ENCODE results near the gene FN1. TPM values are rescaled to one million over a fixed set of nuclear protein-coding genes. Genes with fewer than 3 reads are reported as not detected.

Gene FN1
- polyA plus RNA-seq, 1 of the 3 experiments (the other 2 are of a cell fraction): 1,671 TPM

- H3K79me2 ChIP-seq (ENCODE audit: insufficient read depth): peaks cover 12% of the 10 kb centered on the region
- peak overlapping the region; percentile 68 for H2AFZ ChIP-seq (ENCODE audit: low read depth)
- ChIA-PET CTCF (interaction anchor here (0.9 to 2.8 kb wide), 2 partner anchors 14 to 480 kb away, joined by 3 to 10 read pairs; no protein-coding TSS in a partner anchor), POLR2A (no interaction called here)
- H3K4me3 ChIP-seq (ENCODE audit: low read depth in 2 of 2, low read length in 1 of 2): no peak overlapping the region
- H3K36me3 ChIP-seq (replicated peaks in 1 of 2; ENCODE audit: control insufficient read depth in 1 of 2, insufficient read depth in 2 of 2, low read length in 1 of 2): peaks cover 0 to under 1% of the 10 kb centered on the region in 2 experiments
- peaks cover 23% of the 10 kb centered on the region for H3F3A ChIP-seq (replicated peaks; ENCODE audit: insufficient read depth)
- H3K27me3 ChIP-seq (ENCODE audit: insufficient read depth): no peaks in the 10 kb centered on the region
- no peak for TF ChIP-seq RAD21 (IDR thresholded peaks at IDR 0.05; ENCODE audit: low read length)
- peaks cover 3% of the 10 kb centered on the region; the same call in 1 of the 2 replicates for H4K20me1 ChIP-seq (ENCODE audit: insufficient read depth)
- H3K9me2 ChIP-seq: no peaks in the 10 kb centered on the region
- H3K27ac ChIP-seq (ENCODE audit: low read depth in 2 of 2, low read length in 1 of 2): no peak overlapping the region; a peak in 1 of 4 replicates
- H3K9ac ChIP-seq: no peak overlapping the region
- no peaks in the 10 kb centered on the region for H3K9me3 ChIP-seq
- no peak overlapping the region for H3K4me2 ChIP-seq
- peaks cover 3 to 14% of the 10 kb centered on the region in 2 experiments; a peak in 3 of 4 replicates for H3K4me1 ChIP-seq (ENCODE audit: control insufficient read depth in 1 of 2, insufficient read depth in 2 of 2, low read depth in 1 of 2, low read length in 1 of 2)
- 84% methylated on average over 5 of the region's 5 CpGs for WGBS (ENCODE audit: low lambda C conversion rate)
- DNase-seq: no peak
Observed at GRCh38 chr2:215439980-215440512, 4.2 kb upstream of the FN1 start.

DNA sequence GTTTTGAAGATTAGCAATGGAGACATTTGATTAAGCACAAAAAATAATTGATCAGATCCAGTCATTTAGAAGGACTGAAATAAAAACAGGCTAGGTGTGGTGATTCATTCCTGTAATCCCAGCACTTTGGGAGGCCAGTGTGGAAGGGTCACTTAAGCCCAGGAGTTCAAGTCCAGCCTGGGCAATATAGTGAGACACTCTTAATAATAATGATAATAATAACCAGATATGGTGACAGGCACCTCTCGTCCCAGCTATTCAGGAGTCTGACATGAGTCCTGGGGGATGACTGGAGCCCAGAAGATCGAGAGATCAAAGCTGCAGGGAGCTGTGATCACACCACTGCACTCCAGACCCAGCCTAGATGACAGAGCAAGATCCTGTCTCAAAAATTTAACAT is 3.5 kb upstream of the FN1 start:
- Histone ChIP-seq H2AFZ (ENCODE audit: low read depth) (no peak overlapping the region), H3K9me3 (no peaks in the 10 kb centered on the region), H3K79me2 (ENCODE audit: insufficient read depth) (peaks cover 19% of the 10 kb centered on the region), H3K4me2 (peak overlapping the region; percentile 91; the same call in 1 of the 2 replicates), H3K9me2 (no peaks in the 10 kb centered on the region), H3K27ac (ENCODE audit: low read depth in 2 of 2, low read length in 1 of 2) (peak overlapping the region in 1 of 2 experiments; percentile 100; a peak in 2 of 4 replicates), H3K27me3 (ENCODE audit: insufficient read depth) (no peaks in the 10 kb centered on the region), H3K4me1 (ENCODE audit: control insufficient read depth in 1 of 2, insufficient read depth in 2 of 2, low read depth in 1 of 2, low read length in 1 of 2) (peaks cover 3 to 14% of the 10 kb centered on the region in 2 experiments; a peak in 3 of 4 replicates), H4K20me1 (ENCODE audit: insufficient read depth) (peaks cover 9% of the 10 kb centered on the region; the same call in 1 of the 2 replicates), H3K4me3 (ENCODE audit: low read depth in 2 of 2, low read length in 1 of 2) (no peak overlapping the region), H3K36me3 (replicated peaks in 1 of 2; ENCODE audit: control insufficient read depth in 1 of 2, insufficient read depth in 2 of 2, low read length in 1 of 2) (peaks cover 0 to 7% of the 10 kb centered on the region in 2 experiments), H3K9ac (0 out of 2 replicates have a peak overlapping the region, but pooled peaks have one; percentile 100), H3F3A (replicated peaks; ENCODE audit: insufficient read depth) (peaks cover 23% of the 10 kb centered on the region)
- DNase-seq: no peak
- 64% methylated on average over 2 of the region's 2 CpGs for WGBS (ENCODE audit: low lambda C conversion rate)
- POLR2A ChIA-PET: no interaction called here
- TF ChIP-seq, protein P1, sequence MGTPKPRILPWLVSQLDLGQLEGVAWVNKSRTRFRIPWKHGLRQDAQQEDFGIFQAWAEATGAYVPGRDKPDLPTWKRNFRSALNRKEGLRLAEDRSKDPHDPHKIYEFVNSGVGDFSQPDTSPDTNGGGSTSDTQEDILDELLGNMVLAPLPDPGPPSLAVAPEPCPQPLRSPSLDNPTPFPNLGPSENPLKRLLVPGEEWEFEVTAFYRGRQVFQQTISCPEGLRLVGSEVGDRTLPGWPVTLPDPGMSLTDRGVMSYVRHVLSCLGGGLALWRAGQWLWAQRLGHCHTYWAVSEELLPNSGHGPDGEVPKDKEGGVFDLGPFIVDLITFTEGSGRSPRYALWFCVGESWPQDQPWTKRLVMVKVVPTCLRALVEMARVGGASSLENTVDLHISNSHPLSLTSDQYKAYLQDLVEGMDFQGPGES (IDR thresholded peaks at IDR 0.05; ENCODE audit: low read depth, low read length): no peak
- TF ChIP-seq GATA2 (CRISPR knock-in tag; IDR thresholded peaks at IDR 0.05) (no peak), TCF12 (IDR thresholded peaks at IDR 0.05) (no peak), RXRA (IDR thresholded peaks at IDR 0.05; ENCODE audit: borderline replicate concordance, low read depth) (no peak), FOSL2 (IDR thresholded peaks at IDR 0.05; ENCODE audit: borderline replicate concordance, low read depth) (no peak), YY1 (IDR thresholded peaks at IDR 0.05; ENCODE audit: low read depth) (no peak), FOXM1 (IDR thresholded peaks at IDR 0.05; ENCODE audit: low read depth) (no peak)
- CTCF ChIA-PET: interaction anchor here (0.9 kb wide), 1 partner anchor 480 kb away, joined by 3 read pairs; no protein-coding TSS in a partner anchor

- H3K4me2 ChIP-seq: peak overlapping the region; percentile 91
- peaks cover 3 to 14% of the 10 kb centered on the region in 2 experiments; a peak in 3 of 4 replicates for H3K4me1 ChIP-seq (ENCODE audit: control insufficient read depth in 1 of 2, insufficient read depth in 2 of 2, low read depth in 1 of 2, low read length in 1 of 2)
- TF ChIP-seq POLR2AphosphoS5 (IDR thresholded peaks at IDR 0.05; ENCODE audit: low read depth, low read length) (no peak), RXRA (IDR thresholded peaks at IDR 0.05; ENCODE audit: borderline replicate concordance, low read depth) (no peak), FOXJ3 (CRISPR knock-in tag; IDR thresholded peaks at IDR 0.05) (no peak)
- H3K4me3 ChIP-seq (ENCODE audit: low read depth in 2 of 2, low read length in 1 of 2): peak overlapping the region; percentile 75 to 88; a peak in 2 of 4 replicates
- H3F3A ChIP-seq (replicated peaks; ENCODE audit: insufficient read depth): peaks cover 39% of the 10 kb centered on the region
- ChIA-PET CTCF (interaction anchor here (0.8 to 1.6 kb wide), 2 partner anchors 17 to 19 kb away, joined by 4 to 6 read pairs; no protein-coding TSS in a partner anchor), POLR2A (no interaction called here)
- H3K9me3 ChIP-seq: no peaks in the 10 kb centered on the region
- DNase-seq: no peak
- H3K36me3 ChIP-seq (replicated peaks in 1 of 2; ENCODE audit: control insufficient read depth in 1 of 2, insufficient read depth in 2 of 2, low read length in 1 of 2): peaks cover 6 to 24% of the 10 kb centered on the region in 2 experiments
- peak overlapping the region; percentile 75 for H2AFZ ChIP-seq (ENCODE audit: low read depth)
- peaks cover 27% of the 10 kb centered on the region for H4K20me1 ChIP-seq (ENCODE audit: insufficient read depth)
- H3K79me2 ChIP-seq (ENCODE audit: insufficient read depth): peaks cover 37% of the 10 kb centered on the region
- peak overlapping the region; percentile 84 to 100; a peak in 3 of 4 replicates for H3K27ac ChIP-seq (ENCODE audit: low read depth in 2 of 2, low read length in 1 of 2)
- H3K27me3 ChIP-seq (ENCODE audit: insufficient read depth): no peaks in the 10 kb centered on the region
- H3K9me2 ChIP-seq: no peaks in the 10 kb centered on the region
- 61% methylated on average over 2 of the region's 2 CpGs for WGBS (ENCODE audit: low lambda C conversion rate)
- peak overlapping the region; percentile 100 for H3K9ac ChIP-seq
Observed at GRCh38 chr2:215437614-215438013, 1.7 kb upstream of the FN1 start.

All from SK-N-SH (cell line).